Activated CD4-positive, alpha-beta memory T cell treated with anti-CD3 and anti-CD28 coated beads for 36 hours (primary cell): Measurements from ENCODE around the gene CFAP99. TPM values are rescaled to one million over a fixed set of nuclear protein-coding genes. Genes with fewer than 3 reads are reported as not detected.

Experiments used
- CTCF ChIA-PET: fragments of 350-600 bp; sonication (Branson Sonifier 250); formaldehyde crosslinking; loops from one replicate; lab custom pipeline; 2021; ENCODE audit warnings: antibody characterized with exemption, inconsistent platforms; lab: Charles Lee
- POLR2A ChIA-PET: fragments of 350-600 bp; sonication (Branson Sonifier 250); formaldehyde crosslinking; loops from one replicate; lab custom pipeline; 2021; ENCODE audit warnings: antibody characterized with exemption; lab: Charles Lee
- DNase-seq: peaks from one replicate; pipeline ENCODE4 v3.0.0-alpha.2; 2020
- H3K27ac Mint-ChIP-seq: one replicate; pipeline ENCODE4 v1.8.0; 2021; ENCODE audit warnings: mixed read lengths
- H3K27me3 Mint-ChIP-seq: one replicate; pipeline ENCODE4 v1.8.0; 2021; ENCODE audit warnings: mixed read lengths
- H3K36me3 Mint-ChIP-seq: one replicate; pipeline ENCODE4 v1.8.0; 2021; ENCODE audit warnings: mixed read lengths
- H3K4me1 Mint-ChIP-seq: one replicate; pipeline ENCODE4 v1.8.0; 2021; ENCODE audit warnings: low read depth, mixed read lengths
- H3K4me3 Mint-ChIP-seq: one replicate; pipeline ENCODE4 v1.8.0; 2021; ENCODE audit warnings: mild to moderate bottlenecking, mixed read lengths
- H3K9me3 Mint-ChIP-seq: one replicate; pipeline ENCODE4 v1.8.0; 2021; ENCODE audit warnings: mixed read lengths
- intact Hi-C: fragments of 100-400 bp; cut with micrococcal nuclease; formaldehyde crosslinking; loops from one replicate; pipeline ENCODE4 v1.15.1; 2023
- total RNA-seq, 2 experiments: library from RNA; stranded (reverse); gene quantifications; one replicate each; pipeline ENCODE4 v1.2.3, GENCODE V29; 2021

The CFAP99 gene
- total RNA-seq, 2 experiments from 2014 or later: not detected

DNA sequence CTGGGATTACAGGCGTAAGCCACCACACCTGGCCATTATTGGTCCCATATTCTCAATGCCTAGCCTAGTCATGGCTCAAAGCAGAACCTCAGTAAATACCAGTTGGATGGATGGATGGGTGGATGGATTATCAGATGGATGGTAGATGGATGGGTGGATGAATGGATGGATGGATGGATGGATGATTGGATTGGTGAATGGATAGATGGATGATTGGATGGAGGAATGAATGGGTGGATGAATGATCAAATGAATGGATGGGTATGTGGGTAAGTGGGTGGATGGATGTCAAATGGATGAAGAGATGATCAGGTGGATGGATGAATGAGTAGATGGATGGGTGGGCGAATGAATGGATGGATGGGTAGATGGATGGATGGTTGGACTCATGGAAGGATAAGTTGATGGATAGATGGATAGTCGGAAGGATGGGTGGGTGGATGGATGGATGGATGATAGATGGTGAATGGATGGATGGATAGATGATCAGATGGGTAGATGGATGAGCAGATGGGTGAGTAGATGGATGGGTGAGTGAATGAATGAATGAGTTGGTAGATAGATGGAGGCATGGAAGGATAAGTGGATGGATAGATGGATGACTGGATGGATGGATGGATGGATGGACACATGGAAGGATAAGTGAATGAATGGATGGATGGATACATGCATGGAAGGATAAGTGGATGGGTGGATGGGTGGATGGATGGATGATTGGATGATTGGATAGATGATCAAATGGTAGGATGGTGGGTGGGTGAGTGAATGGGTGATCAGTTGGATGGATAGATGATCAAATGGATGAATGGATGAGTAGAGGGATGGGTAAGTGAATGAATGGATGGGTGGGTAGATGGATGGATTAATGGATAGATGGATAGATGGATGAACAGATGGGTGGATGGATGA, 28.2 kb downstream of the CFAP99 start:
- no peaks in the 10 kb centered on the region for H3K36me3 Mint-ChIP-seq
- no peaks in the 10 kb centered on the region for H3K9me3 Mint-ChIP-seq
- no peaks in the 10 kb centered on the region for H3K27me3 Mint-ChIP-seq
- H3K4me1 Mint-ChIP-seq: no peaks in the 10 kb centered on the region
- H3K4me3 Mint-ChIP-seq: no peak overlapping the region
- H3K27ac Mint-ChIP-seq: no peak overlapping the region
- POLR2A ChIA-PET: no interaction called here
- DNase-seq: no peak
- intact Hi-C loops: no loop called here
- CTCF ChIA-PET: interaction anchor here (2.5 kb wide), 1 partner anchor 227 kb away, joined by 12 read pairs; no protein-coding TSS in a partner anchor

DNA sequence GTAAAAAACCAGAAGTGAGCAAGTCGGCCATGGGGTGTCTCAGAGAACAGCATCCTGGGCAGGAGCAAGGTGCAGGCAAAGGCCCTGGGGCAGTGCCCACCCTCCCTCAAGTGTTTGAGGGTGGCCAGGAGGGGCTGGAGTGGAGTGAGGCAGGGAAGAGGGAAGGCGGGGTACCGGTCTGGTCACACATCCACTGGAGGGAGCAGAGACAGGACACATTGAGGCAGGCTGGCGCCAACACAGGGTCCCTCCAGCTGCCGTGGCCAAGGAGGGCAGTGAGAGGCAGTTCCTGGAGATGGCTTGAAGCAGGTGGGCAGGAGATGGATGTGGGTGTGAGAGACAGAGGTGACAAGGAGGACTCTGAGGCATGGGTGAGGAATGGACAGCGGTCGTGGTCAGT, 29.8 kb downstream of the CFAP99 start:
- Mint-ChIP-seq H3K9me3 (no peaks in the 10 kb centered on the region), H3K27me3 (no peaks in the 10 kb centered on the region), H3K36me3 (no peaks in the 10 kb centered on the region), H3K4me1 (no peaks in the 10 kb centered on the region), H3K27ac (no peak overlapping the region), H3K4me3 (no peak overlapping the region)
- intact Hi-C loops: no loop called here
- ChIA-PET POLR2A (no interaction called here), CTCF (no interaction called here)
- DNase-seq: no peak

DNA sequence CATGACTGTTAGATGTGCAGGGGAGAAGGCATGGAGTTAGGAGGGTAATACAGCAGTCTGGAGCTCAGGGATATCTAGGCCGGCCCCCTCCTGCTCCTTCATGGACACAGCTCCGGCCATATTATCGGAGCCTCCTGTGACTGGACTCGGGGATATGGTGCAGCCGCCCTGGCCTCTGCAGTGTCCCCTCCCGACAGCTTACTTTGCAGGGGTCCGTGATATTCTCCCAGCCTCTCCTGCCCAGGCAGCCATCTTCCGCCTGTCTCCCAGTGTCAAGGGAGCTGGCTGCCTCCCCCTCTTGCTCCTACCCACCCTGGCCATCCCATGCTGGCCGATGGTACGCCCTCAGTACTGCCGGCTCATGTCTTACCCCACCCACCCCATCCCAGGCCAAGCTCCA, 30.3 kb downstream of the CFAP99 start:
- no peak overlapping the region for H3K27ac Mint-ChIP-seq
- no peaks in the 10 kb centered on the region for H3K27me3 Mint-ChIP-seq
- no peak for DNase-seq
- H3K4me3 Mint-ChIP-seq: no peak overlapping the region
- intact Hi-C loops: no loop called here
- ChIA-PET POLR2A (no interaction called here), CTCF (no interaction called here)
- H3K4me1 Mint-ChIP-seq: no peaks in the 10 kb centered on the region
- no peaks in the 10 kb centered on the region for H3K36me3 Mint-ChIP-seq
- H3K9me3 Mint-ChIP-seq: no peaks in the 10 kb centered on the region

DNA sequence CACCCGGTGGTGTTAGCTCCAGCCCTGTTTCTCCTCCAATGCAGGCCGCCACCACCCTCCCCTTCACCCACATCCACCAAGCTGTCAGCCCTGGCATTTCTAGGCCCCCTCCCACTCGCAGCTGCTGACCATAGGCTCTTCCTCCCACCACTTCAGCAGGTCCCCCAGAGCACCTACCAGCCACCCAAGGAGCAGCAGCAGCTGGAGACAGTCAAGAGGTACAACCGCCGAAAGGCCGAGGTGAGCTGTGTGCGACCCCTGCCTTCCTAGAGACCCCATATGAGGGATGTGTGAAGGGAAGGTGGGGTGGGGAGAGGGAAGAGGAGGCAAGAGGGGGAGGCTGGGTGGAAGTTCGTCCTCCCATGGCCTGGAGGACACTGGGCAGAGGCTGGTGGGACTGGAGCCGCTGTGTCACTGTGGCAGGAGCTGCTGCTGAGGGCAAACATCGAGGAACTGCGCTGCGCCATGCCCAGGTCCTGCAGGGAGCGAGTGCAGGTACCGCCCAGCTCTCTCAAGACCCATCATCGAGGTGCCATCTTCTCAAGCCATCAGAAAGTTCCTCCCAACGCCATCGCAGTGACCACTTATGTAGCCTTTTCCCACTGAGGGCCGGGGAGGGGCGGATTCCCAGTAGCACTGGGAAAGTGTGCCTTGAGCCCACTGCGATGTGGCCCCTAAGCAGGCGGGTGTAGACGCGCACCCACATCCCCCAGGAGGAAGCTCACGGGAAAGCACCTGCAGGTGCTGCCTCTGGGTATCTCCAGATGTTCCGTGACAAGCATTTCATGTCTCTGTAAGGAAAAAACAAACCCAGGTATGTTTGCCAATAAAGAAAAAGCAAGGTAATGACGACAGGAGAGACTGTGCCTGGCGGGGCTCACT, 31.0 kb downstream of the CFAP99 start:
- ChIA-PET POLR2A (no interaction called here), CTCF (interaction anchor here (0.8 to 2.4 kb wide), 3 partner anchors 8 to 13 kb away, joined by 3 to 17 read pairs (median 5); no protein-coding TSS in a partner anchor)
- H3K36me3 Mint-ChIP-seq: no peaks in the 10 kb centered on the region
- intact Hi-C loops: no loop called here
- no peaks in the 10 kb centered on the region for H3K4me1 Mint-ChIP-seq
- no peaks in the 10 kb centered on the region for H3K27me3 Mint-ChIP-seq
- H3K4me3 Mint-ChIP-seq: no peak overlapping the region
- no peak overlapping the region for H3K27ac Mint-ChIP-seq
- H3K9me3 Mint-ChIP-seq: no peaks in the 10 kb centered on the region
- DNase-seq: no peak

DNA sequence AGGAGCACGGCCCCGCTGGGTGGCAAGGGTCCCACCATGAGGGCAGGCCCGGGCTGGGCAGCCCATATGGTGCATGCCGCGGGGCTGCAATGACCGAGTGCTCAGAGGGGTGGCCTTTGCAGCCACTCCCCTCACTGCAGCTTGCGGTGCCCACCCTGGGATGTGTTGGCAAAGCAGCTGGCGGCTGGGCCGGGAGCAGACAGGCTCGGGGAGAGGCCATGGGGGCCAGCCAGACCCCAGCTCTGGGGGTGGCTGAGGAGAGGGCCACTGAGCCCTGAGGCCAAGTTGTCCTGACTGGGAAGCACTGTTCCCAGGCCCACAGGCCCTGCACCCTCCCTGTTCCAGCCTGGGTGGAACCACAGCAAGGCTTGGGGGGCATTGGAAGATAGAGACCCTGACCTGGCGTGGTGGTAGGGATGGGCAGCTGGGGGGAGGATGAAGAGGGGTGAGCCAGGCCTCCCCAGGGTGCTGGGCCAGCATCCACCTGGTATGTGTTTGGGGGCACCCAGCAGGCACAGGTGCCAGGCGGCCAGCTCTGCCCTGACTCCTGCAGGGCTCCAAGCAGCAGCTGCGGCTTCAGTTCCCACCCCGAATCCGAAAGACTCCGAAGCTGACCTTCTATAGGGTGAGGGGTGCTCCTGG, 31.8 kb downstream of the CFAP99 start:
- ChIA-PET CTCF (interaction anchor here (1.3 to 2.4 kb wide), 2 partner anchors 8 to 12 kb away, joined by 3 to 17 read pairs; no protein-coding TSS in a partner anchor), POLR2A (no interaction called here)
- no peaks in the 10 kb centered on the region for H3K9me3 Mint-ChIP-seq
- intact Hi-C loops: no loop called here
- DNase-seq: no peak
- no peaks in the 10 kb centered on the region for H3K27me3 Mint-ChIP-seq
- H3K27ac Mint-ChIP-seq: no peak overlapping the region
- H3K4me1 Mint-ChIP-seq: no peaks in the 10 kb centered on the region
- no peak overlapping the region for H3K4me3 Mint-ChIP-seq
- H3K36me3 Mint-ChIP-seq: no peaks in the 10 kb centered on the region

DNA sequence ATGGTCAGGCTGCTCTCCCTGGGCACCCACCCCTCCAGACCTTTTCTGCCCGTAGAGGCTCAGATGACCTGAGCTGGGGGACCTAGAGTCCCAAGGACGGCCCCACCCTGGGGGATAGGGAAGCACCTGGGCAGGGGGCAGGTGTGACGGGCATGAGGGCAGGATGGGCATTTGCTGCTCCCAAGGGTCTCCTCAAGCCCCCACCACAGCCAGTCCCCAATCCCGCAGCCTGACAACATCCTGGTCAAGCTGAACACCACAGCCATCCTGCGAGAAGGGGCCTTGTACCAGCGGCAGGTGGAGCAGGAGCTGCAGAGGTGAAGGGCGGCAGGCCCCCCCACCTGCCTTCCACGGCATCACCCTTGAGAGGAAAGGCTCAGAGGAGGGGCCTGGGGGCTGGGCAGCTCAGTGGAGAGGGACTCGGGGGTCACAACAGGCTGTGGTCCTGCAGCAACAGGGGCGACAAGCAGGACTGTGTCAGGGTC, 32.3 kb downstream of the CFAP99 start:
- H3K4me3 Mint-ChIP-seq: no peak overlapping the region
- H3K27me3 Mint-ChIP-seq: no peaks in the 10 kb centered on the region
- H3K9me3 Mint-ChIP-seq: no peaks in the 10 kb centered on the region
- no peak for DNase-seq
- no peaks in the 10 kb centered on the region for H3K4me1 Mint-ChIP-seq
- H3K36me3 Mint-ChIP-seq: no peaks in the 10 kb centered on the region
- intact Hi-C loops: no loop called here
- CTCF ChIA-PET: interaction anchor here (1.3 to 2.4 kb wide), 2 partner anchors 9 to 12 kb away, joined by 3 to 17 read pairs; no protein-coding TSS in a partner anchor
- no peak overlapping the region for H3K27ac Mint-ChIP-seq
- POLR2A ChIA-PET: no interaction called here

DNA sequence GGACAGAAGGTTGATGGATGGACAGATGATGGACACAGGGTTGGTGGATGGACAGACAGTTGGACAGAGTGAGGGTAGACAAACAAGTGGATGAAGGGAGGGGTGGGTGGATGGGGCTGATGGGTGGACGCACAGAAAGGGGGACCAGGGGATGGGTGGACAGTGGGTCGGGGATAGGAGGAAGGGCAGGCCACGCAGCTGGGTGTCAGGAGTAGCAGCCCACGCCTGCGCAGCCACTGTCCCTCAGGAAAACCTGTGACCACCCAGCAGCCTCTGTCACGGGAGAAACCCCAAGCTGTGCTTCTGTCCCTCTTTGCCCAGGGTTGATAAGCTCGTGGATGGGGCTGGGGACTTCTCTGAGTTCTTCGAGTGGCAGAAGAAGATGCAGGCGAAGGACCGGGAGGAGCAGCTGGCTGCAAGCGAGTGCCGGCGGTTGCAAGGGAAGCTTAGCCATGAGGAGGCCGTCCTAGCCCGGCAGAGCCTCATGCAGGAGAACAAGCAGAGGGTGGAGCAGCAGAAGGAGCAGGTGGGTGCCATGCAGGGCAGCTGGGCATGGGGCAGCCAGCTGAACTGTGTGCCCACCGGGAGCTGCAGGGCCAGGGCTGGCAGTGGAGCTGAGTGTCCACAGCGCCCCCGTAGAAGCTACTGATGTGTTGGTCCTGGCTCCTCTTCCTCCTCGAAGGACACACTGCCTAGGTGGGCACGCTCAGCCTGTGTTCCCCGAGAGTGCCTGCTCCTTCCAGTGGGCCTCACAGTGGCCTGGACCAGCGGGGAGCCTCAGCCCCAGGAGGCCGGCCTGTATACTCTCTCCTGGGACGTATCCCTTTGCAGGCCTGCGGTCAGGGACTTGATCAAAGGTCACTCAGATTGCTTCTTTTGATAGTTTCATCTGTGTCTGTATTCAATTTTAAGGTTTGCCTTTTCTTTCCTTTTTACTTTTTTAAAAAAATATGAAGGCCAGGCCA, 33.3 kb downstream of the CFAP99 start:
- Mint-ChIP-seq H3K36me3 (no peaks in the 10 kb centered on the region), H3K27ac (no peak overlapping the region), H3K9me3 (no peaks in the 10 kb centered on the region), H3K4me3 (no peak overlapping the region), H3K4me1 (no peaks in the 10 kb centered on the region), H3K27me3 (no peaks in the 10 kb centered on the region)
- ChIA-PET CTCF (interaction anchor here (1.7 to 2.4 kb wide), 2 partner anchors 10 to 11 kb away, joined by 4 to 17 read pairs; no protein-coding TSS in a partner anchor), POLR2A (no interaction called here)
- intact Hi-C loops: no loop called here
- no peak for DNase-seq

DNA sequence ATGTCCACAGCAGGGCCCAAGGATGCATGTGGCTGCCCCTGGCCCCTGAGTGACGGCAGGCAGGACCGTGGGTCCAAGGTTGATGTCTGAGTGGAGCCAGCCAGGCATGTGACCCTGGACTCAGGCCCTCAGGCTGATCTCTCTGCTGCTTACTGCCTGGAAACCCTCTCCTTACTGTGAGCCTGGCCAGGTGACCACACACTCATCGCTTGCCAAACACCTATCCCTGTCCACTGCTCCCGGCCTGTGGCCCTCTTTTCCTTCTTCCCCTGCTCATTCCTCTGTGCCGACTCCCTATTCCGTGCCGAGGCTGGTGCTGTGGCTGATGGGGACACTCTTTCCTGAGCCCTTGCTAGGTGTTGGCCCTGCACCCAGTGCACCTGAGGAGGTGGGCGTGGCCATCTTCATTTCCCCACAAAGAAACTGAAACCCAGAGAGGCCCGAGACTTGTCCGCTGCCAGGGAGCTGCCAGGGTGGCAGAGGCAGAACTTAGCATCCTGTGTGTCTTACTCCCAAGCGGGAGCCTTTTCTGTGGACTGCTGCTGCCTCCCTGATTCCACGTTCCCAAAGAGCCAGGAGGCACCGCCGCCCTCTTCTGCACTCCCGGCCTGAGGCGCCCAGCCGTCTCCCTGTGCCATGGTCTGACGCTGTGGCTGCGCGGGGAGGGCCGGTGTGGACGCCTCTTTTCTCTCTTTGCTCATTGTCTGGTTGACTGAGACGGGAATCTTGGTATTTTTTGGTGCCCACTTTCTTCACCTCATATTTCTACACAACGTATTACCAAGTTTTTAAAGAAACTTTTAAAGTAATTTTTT, 38.9 kb downstream of the CFAP99 start:
- ChIA-PET POLR2A (interaction anchor here (1.7 kb wide), 1 partner anchor 10 kb away, joined by 3 read pairs; no protein-coding TSS in a partner anchor), CTCF (interaction anchor here (1.2 kb wide), 1 partner anchor 16 kb away, joined by 6 read pairs; no protein-coding TSS in a partner anchor)

DNA sequence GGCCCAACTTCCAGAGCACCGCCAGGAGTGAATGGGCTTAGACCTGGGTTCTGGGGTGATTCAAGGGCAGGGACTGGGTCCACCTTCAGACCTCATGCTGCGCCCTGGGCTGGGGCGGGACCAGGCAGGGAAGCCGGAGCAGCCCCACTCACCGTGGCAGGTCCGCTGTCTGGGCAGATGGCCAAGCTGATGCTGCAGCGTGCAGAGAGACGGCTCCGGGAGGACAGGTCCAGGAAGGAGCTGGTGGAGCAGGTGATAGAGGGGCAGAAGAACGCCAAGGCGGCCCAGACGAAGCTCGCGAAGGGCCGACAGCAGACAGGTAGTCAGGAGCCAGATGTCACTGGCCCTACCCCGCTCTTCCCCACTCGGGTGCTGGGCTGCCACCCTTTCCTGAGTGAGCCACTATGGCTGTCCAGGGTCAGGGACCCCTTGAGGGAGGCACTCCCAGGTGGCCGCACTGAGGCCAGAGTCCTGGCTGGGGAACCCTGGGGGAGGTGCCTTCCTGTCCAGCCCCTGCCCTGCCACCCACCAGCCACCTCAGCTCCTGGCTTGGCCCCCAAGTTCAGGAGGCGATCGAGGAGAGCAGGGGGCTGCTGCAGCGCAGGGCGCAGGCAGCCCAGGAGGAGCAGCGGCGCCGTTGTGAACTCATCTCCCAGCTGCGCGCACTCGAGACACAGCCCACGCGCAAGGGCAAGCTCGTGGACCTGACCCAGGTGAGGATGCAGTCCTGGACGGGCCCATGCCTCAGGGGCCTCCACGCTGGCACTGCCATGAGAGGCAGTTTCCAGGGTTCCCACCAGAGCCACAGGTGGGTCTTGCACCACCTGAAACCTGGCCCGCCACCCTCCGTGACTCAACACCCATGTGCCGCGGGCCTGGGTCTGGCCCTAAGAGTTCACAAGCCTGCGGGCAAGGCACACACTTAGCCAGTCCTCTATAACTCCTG, 40.1 kb downstream of the CFAP99 start:
- Mint-ChIP-seq H3K9me3 (no peaks in the 10 kb centered on the region), H3K4me1 (peaks cover 4% of the 10 kb centered on the region), H3K36me3 (no peaks in the 10 kb centered on the region), H3K27me3 (peaks cover 1% of the 10 kb centered on the region), H3K27ac (no peak overlapping the region), H3K4me3 (no peak overlapping the region)
- intact Hi-C loops: no loop called here
- POLR2A ChIA-PET: interaction anchor here (1.7 kb wide), 1 partner anchor 9 kb away, joined by 3 read pairs; no protein-coding TSS in a partner anchor
- no peak for DNase-seq
- CTCF ChIA-PET: interaction anchor here (1.1 kb wide), 1 partner anchor 239 kb away, joined by 4 read pairs; no protein-coding TSS in a partner anchor

More for the DNA sequence above, 38.9 kb downstream of the CFAP99 start:
- intact Hi-C loops: no loop called here
- Mint-ChIP-seq H3K9me3 (no peaks in the 10 kb centered on the region), H3K27me3 (peaks cover 1% of the 10 kb centered on the region), H3K27ac (no peak overlapping the region), H3K4me3 (no peak overlapping the region), H3K36me3 (no peaks in the 10 kb centered on the region), H3K4me1 (peaks cover 2% of the 10 kb centered on the region)
- DNase-seq: no peak
